K562 (cell line): Measurements from ENCODE around the gene PI4K2A. TPM values are rescaled to one million over a fixed set of nuclear protein-coding genes. Genes with fewer than 3 reads are reported as not detected.

Experiments used
- E2F5 ChIP-seq: sonication (generic); formaldehyde crosslinking; IDR thresholded peaks from 2 replicates; pipeline ENCODE4 v1.8.0; 2022; ENCODE audit warnings: mild to moderate bottlenecking, missing genetic modification reagents
- EP300 ChIP-seq: IDR thresholded peaks from 2 replicates; pipeline ENCODE4 v1.6.1; 2012; ENCODE audit warnings: low read length, improper control_type of control experiment
- FOXK2 ChIP-seq, 2 experiments: fragments of 450-650 bp; IDR thresholded peaks in 1 of 2; conservative IDR thresholded peaks in 1 of 2; 2 replicates each; pipeline ENCODE4 v1.6.1; 2016; ENCODE audit warnings: low read depth in 2 of 2, mild to moderate bottlenecking in 1 of 2
- GATAD2B ChIP-seq: fragments of 450-650 bp; IDR thresholded peaks from 2 replicates; pipeline ENCODE4 v1.6.1; 2017; ENCODE audit warnings: mild to moderate bottlenecking, borderline replicate concordance
- JUND ChIP-seq, 2 experiments: IDR thresholded peaks; 2 replicates in 1 of 2; 3 replicates in 1 of 2; pipeline ENCODE4 v1.6.1; 2011; ENCODE audit warnings: borderline replicate concordance in 2 of 2, low read depth in 2 of 2, low read length in 2 of 2, improper control_type of control experiment in 1 of 2, missing biosample characterization in 1 of 2, missing genetic modification characterization in 1 of 2, missing genetic modification reagents in 1 of 2
- KLF13 ChIP-seq: fragments of 450-650 bp; IDR thresholded peaks from 2 replicates; pipeline ENCODE4 v1.6.1; 2016; ENCODE audit warnings: missing genetic modification characterization, low read depth, mild to moderate bottlenecking, missing compliant biosample characterization, moderate library complexity, borderline replicate concordance
- MAFG ChIP-seq: fragments of 450-650 bp; conservative IDR thresholded peaks from 2 replicates; pipeline ENCODE4 v1.6.1; 2016; ENCODE audit warnings: missing genetic modification characterization, missing compliant biosample characterization
- MCM5 ChIP-seq: fragments of 450-650 bp; IDR thresholded peaks from 2 replicates; pipeline ENCODE4 v1.6.1; 2016; ENCODE audit warnings: low read depth
- MED1 ChIP-seq: sonication (generic); formaldehyde crosslinking; IDR thresholded peaks from 2 replicates; pipeline ENCODE4 v1.8.1; 2023; ENCODE audit warnings: missing genetic modification reagents, borderline replicate concordance
- NRF1 ChIP-seq, 2 experiments: fragments of 450-650 bp; IDR thresholded peaks in 1 of 2; conservative IDR thresholded peaks in 1 of 2; 2 replicates each; pipeline ENCODE4 v1.6.1; 2014; ENCODE audit warnings: mild to moderate bottlenecking in 2 of 2
- PTRF ChIP-seq: fragments of 450-650 bp; IDR thresholded peaks from 2 replicates; pipeline ENCODE4 v1.6.1; 2016; ENCODE audit warnings: mild to moderate bottlenecking, missing genetic modification characterization, missing compliant biosample characterization
- SMAD3 ChIP-seq: fragments of 450-650 bp; formaldehyde crosslinking; conservative IDR thresholded peaks from 2 replicates; pipeline ENCODE4 v1.4.0; 2020; ENCODE audit warnings: mild to moderate bottlenecking
- SMARCA4 ChIP-seq: fragments of 450-650 bp; IDR thresholded peaks from 2 replicates; pipeline ENCODE4 v1.6.1; 2016
- SMARCE1 ChIP-seq: fragments of 450-650 bp; IDR thresholded peaks from 2 replicates; pipeline ENCODE4 v1.7.1; 2016; ENCODE audit warnings: mild to moderate bottlenecking
- SNRNP70 ChIP-seq: fragments of 200-400 bp; formaldehyde crosslinking; optimal IDR thresholded peaks from 2 replicates; pipeline ENCODE3; 2017; ENCODE audit warnings: low read depth, low read length
- SOX6 ChIP-seq: fragments of 450-650 bp; IDR thresholded peaks from 2 replicates; pipeline ENCODE4 v1.6.1; 2014; ENCODE audit warnings: mild to moderate bottlenecking
- TEAD1 ChIP-seq, 2 experiments: fragments of 450-650 bp in 1 of 2; sonication (generic) in 1 of 2; formaldehyde crosslinking; IDR thresholded peaks; 2 replicates each; pipeline versions ENCODE4 v1.4.0 to v1.8.0; 2020 to 2022; ENCODE audit warnings: mild to moderate bottlenecking in 2 of 2, missing genetic modification reagents in 1 of 2
- XRCC4 ChIP-seq: IDR thresholded peaks from one replicate; pipeline ENCODE4 v1.6.1; 2011; ENCODE audit not compliant: insufficient read depth, insufficient read length; ENCODE audit errors: extremely low read depth
- ZNF277 ChIP-seq: fragments of 250-450 bp; sonication (Bioruptor Pico); IDR thresholded peaks from 2 replicates; pipeline ENCODE4 v1.8.0; 2022; ENCODE audit warnings: inconsistent platforms, mild to moderate bottlenecking, moderate library complexity, borderline replicate concordance
- polyA plus RNA-seq, 8 experiments: library from polyadenylated mRNA; depleted of rRNA in 4 of 8; stranded (reverse) in 5 of 8; unstranded in 3 of 8; fragments of >200 nt; fragmentation: Nextera tagmentation in 2 of 8; fragmentation: Illumina TruSeq in 1 of 8; extraction: Ambion mirVana in 2 of 8; extraction: Trizol in 1 of 8; gene quantifications; 2 replicates each; pipeline versions ENCODE4 v1.2.1 to v1.2.3, GENCODE V29; 2011 to 2014; ENCODE audit warnings: inconsistent platforms in 1 of 8, missing spikeins in 1 of 8
- total RNA-seq, 7 experiments: library from RNA; depleted of rRNA in 6 of 7; stranded (reverse); fragments of >200 nt in 6 of 7; fragmentation: Illumina TruSeq in 2 of 7; extraction: Trizol in 2 of 7; gene quantifications; 2 replicates each; pipeline versions ENCODE4 v1.2.1 to v1.2.3, GENCODE V29; 2011 to 2021; ENCODE audit warnings: low replicate concordance in 1 of 7
- TF ChIP-seq, protein P1 (sequence below): fragments of 450-650 bp; formaldehyde crosslinking; IDR thresholded peaks from 2 replicates; pipeline ENCODE4 v1.4.0; 2020; ENCODE audit warnings: mild to moderate bottlenecking, moderate library complexity
- TF ChIP-seq, protein P2 (sequence below): fragments of 250-450 bp; sonication (Bioruptor Pico); IDR thresholded peaks from 2 replicates; pipeline ENCODE4 v1.8.0; 2022; ENCODE audit warnings: inconsistent platforms
- TF ChIP-seq, protein P3 (sequence below): fragments of 250-450 bp; sonication (Bioruptor Pico); IDR thresholded peaks from 2 replicates; pipeline ENCODE4 v1.8.0; 2022; ENCODE audit warnings: moderate library complexity, mild to moderate bottlenecking, inconsistent platforms

The PI4K2A gene
- total and polyA plus RNA-seq, 9 of the 15 experiments (the other 6 are each of a cell fraction or from before 2014, with no cell fraction given): 4.4 to 28.4 (median 16.5) TPM

DNA sequence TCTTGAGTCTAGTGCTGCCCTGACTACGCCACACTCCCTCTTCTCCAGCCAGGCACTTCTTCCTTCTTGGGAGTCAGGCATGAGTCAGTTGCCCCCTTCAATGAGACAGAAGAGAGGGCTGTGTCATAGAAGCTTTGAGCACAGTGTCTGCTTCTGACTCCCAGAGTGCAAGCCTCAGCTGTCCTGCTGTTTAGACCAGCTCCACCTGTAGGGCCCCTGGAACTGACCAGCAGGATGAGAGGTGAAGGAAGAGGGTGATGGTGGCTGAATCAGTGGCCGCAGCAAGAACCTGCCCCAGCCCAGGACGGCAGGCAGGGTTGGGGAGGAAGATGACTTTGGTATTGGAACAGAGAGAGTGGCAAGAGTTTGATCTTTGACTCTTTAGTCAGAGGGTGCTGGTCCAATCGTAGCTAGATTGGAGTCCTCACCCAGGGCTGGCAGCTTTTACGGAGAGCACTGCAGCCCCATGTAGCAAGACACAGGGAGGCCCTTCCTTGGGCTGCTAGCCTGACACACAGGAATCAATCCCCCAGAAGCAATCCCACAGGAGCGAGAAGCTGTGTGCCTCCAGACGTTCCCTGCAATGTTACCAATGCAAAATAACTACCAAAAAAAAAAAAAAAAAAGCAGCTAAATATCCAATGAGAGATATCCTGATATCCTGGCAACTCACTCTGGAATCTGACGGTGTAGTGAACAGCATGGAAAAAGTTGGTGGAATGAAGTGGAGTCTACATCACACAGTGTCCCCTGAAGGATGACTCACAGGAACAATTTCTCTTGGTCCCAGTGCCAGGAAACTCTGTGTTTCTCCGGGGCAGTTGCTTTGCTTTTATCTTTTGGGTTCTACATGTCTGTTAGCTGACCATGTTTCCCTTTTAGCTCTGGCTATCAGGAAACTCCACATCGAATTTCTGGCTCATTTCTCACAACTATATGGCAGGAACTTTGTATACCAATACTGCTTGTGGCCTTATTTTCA is 44.1 kb upstream of the PI4K2A start (continued):
- 0 out of 2 replicates have a peak, but pooled peaks have one; percentile 23 for TF ChIP-seq SMARCE1
- TF ChIP-seq MCM5: no peak
- TF ChIP-seq MED1 (CRISPR knock-in tag): no peak
- TF ChIP-seq, protein P1, sequence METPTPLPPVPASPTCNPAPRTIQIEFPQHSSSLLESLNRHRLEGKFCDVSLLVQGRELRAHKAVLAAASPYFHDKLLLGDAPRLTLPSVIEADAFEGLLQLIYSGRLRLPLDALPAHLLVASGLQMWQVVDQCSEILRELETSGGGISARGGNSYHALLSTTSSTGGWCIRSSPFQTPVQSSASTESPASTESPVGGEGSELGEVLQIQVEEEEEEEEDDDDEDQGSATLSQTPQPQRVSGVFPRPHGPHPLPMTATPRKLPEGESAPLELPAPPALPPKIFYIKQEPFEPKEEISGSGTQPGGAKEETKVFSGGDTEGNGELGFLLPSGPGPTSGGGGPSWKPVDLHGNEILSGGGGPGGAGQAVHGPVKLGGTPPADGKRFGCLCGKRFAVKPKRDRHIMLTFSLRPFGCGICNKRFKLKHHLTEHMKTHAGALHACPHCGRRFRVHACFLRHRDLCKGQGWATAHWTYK (CRISPR knock-in tag): no peak
- no peak for TF ChIP-seq EP300
- TF ChIP-seq, protein P2, sequence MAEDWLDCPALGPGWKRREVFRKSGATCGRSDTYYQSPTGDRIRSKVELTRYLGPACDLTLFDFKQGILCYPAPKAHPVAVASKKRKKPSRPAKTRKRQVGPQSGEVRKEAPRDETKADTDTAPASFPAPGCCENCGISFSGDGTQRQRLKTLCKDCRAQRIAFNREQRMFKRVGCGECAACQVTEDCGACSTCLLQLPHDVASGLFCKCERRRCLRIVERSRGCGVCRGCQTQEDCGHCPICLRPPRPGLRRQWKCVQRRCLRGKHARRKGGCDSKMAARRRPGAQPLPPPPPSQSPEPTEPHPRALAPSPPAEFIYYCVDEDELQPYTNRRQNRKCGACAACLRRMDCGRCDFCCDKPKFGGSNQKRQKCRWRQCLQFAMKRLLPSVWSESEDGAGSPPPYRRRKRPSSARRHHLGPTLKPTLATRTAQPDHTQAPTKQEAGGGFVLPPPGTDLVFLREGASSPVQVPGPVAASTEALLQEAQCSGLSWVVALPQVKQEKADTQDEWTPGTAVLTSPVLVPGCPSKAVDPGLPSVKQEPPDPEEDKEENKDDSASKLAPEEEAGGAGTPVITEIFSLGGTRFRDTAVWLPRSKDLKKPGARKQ (CRISPR knock-in tag): no peak
- TF ChIP-seq E2F5 (CRISPR knock-in tag): no peak
- peak; percentile 43; the same call in 1 of the 2 replicates for TF ChIP-seq SMARCA4
- TF ChIP-seq JUND (IDR thresholded peaks at IDR 0.05; ENCODE audit: borderline replicate concordance, low read depth, low read length): peak; percentile 60; the same call in 1 of the 2 replicates
- no peak; the same call in 2 of the 3 replicates for TF ChIP-seq JUND (tag; IDR thresholded peaks at IDR 0.05; ENCODE audit: borderline replicate concordance, low read depth, low read length)
- no peak for TF ChIP-seq KLF13 (tag)
- TF ChIP-seq XRCC4: no peak
- TF ChIP-seq ZNF277 (CRISPR knock-in tag): no peak
- no peak for TF ChIP-seq GATAD2B
- TF ChIP-seq FOXK2 (conservative IDR thresholded peaks at IDR 0.05 in 1 of 2, IDR thresholded peaks at IDR 0.05 in 1 of 2; ENCODE audit: low read depth in 2 of 2): no peak; a peak in 1 of 4 replicates
- no peak for TF ChIP-seq SOX6
- no peak for TF ChIP-seq SMAD3 (CRISPR knock-in tag)
- TF ChIP-seq MAFG (tag): no peak
- no peak for TF ChIP-seq NRF1 (conservative IDR thresholded peaks at IDR 0.05 in 1 of 2, IDR thresholded peaks at IDR 0.05 in 1 of 2)
- TF ChIP-seq PTRF: no peak
- TF ChIP-seq, protein P3, sequence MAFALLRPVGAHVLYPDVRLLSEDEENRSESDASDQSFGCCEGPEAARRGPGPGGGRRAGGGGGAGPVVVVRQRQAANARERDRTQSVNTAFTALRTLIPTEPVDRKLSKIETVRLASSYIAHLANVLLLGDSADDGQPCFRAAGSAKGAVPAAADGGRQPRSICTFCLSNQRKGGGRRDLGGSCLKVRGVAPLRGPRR (CRISPR knock-in tag): no peak
- no peak for TF ChIP-seq TEAD1 (CRISPR knock-in tag; IDR thresholded peaks at IDR 0.05)
- no peak for TF ChIP-seq SNRNP70
